Activated CD4-positive, alpha-beta T cell treated with anti-CD3 and anti-CD28 coated beads for 36 hours (primary cell): ENCODE measurements around the gene PSMB1. TPM values are rescaled to one million over a fixed set of nuclear protein-coding genes. Genes with fewer than 3 reads are reported as not detected.
A peak's percentile ranks its signal among the peaks of the same experiment; 100 is the strongest.

Source experiments
- ATAC-seq: fragments of 200-7000 bp; cut with Tn5 transposase; one replicate; pipeline ENCODE4 v1.10.0; 2021; ENCODE audit warnings: mild to moderate bottlenecking, moderate library complexity
- CTCF ChIA-PET: fragments of 350-600 bp; sonication (Branson Sonifier 250); formaldehyde crosslinking; loops from one replicate; lab custom pipeline; 2021; ENCODE audit warnings: antibody characterized with exemption; lab: Charles Lee
- POLR2A ChIA-PET: fragments of 350-600 bp; sonication (Branson Sonifier 250); formaldehyde crosslinking; loops from one replicate; lab custom pipeline; 2021; ENCODE audit warnings: antibody characterized with exemption, inconsistent platforms; lab: Charles Lee
- DNase-seq: peaks from one replicate; pipeline ENCODE4 v3.0.0-alpha.2; 2020
- H3K27ac Mint-ChIP-seq: one replicate; pipeline ENCODE4 v1.8.0; 2021; ENCODE audit warnings: mixed read lengths
- H3K27me3 Mint-ChIP-seq: one replicate; pipeline ENCODE4 v1.8.0; 2021; ENCODE audit warnings: mixed read lengths
- H3K36me3 Mint-ChIP-seq: one replicate; pipeline ENCODE4 v1.8.0; 2021; ENCODE audit warnings: low read depth, mixed read lengths
- H3K4me1 Mint-ChIP-seq: one replicate; pipeline ENCODE4 v1.8.0; 2021; ENCODE audit warnings: mixed read lengths
- H3K4me3 Mint-ChIP-seq: one replicate; pipeline ENCODE4 v1.8.0; 2021; ENCODE audit warnings: mild to moderate bottlenecking, moderate library complexity, mixed read lengths
- H3K9me3 Mint-ChIP-seq: one replicate; pipeline ENCODE4 v1.8.0; 2021; ENCODE audit warnings: low read depth, mixed read lengths
- intact Hi-C, 2 experiments: fragments of 100-400 bp; cut with DNase I in 1 of 2; cut with micrococcal nuclease in 1 of 2; formaldehyde crosslinking; loops; one replicate each; pipeline versions ENCODE4 v1.14.2 to v1.15.1; 2022 to 2024; cut with DNase I, micrococcal nuclease
- total RNA-seq, 2 experiments: library from RNA; stranded (reverse); gene quantifications; one replicate each; pipeline ENCODE4 v1.2.3, GENCODE V29; 2021

Gene PSMB1
- total RNA-seq: 100 to 1,000 TPM; 129 to 245 TPM

GRCh38 chr6:170552765-170553533 lies at the start of gene PSMB1:
Gene PSMB1 (minus strand): TSS chr6:170553307. CDS start chr6:170553242, 65 bp downstream.
- intact Hi-C loops: loop anchor here (1.0 to 10.0 kb wide), 2 partner anchors 248 to 851 kb away; partner anchors contain the start of genes C6orf120 (in 1 of the 2), FAM120B (in 1 of the 2) and WDR27 (in 1 of the 2)
- H3K4me1 Mint-ChIP-seq: peaks cover 34% of the 10 kb centered on the region
- DNase-seq (peak; percentile 90), ATAC-seq (peak; percentile 50)
- ChIA-PET POLR2A (interaction anchor here (0.6 to 1.8 kb wide), 4 partner anchors 15 to 260 kb away, joined by 3 to 5 read pairs (median 4); partner anchors contain the start of gene PDCD2), CTCF (interaction anchor here (1.0 to 1.9 kb wide), 3 partner anchors 10 to 31 kb away, joined by 3 to 7 read pairs (median 4); partner anchors contain the start of gene PDCD2)
- no peak within 1 kb of the TSS for H3K4me3 Mint-ChIP-seq
- no peak within 1 kb of the TSS for H3K27ac Mint-ChIP-seq
- no peaks in the 10 kb centered on the region for H3K27me3 Mint-ChIP-seq
- H3K36me3 Mint-ChIP-seq: peaks cover 37% of the 10 kb centered on the region
- H3K9me3 Mint-ChIP-seq: no peaks in the 10 kb centered on the region

GRCh38 chr6:170597278-170597677 lies 44.2 kb upstream of the PSMB1 start:
- peaks cover 7% of the 10 kb centered on the region for H3K27me3 Mint-ChIP-seq
- H3K9me3 Mint-ChIP-seq: peaks cover 8% of the 10 kb centered on the region
- H3K4me1 Mint-ChIP-seq: no peaks in the 10 kb centered on the region
- H3K36me3 Mint-ChIP-seq: peaks cover 1% of the 10 kb centered on the region
- ChIA-PET CTCF (no interaction called here), POLR2A (no interaction called here)
- no peak overlapping the region for H3K4me3 Mint-ChIP-seq
- intact Hi-C loops: no loop called here
- no peak for DNase-seq
- H3K27ac Mint-ChIP-seq: no peak overlapping the region
- ATAC-seq: no peak

GRCh38 chr6:170596426-170596825 lies 43.3 kb upstream of the PSMB1 start:
- CTCF ChIA-PET: no interaction called here
- no peak for DNase-seq
- peaks cover 6% of the 10 kb centered on the region for H3K36me3 Mint-ChIP-seq
- no peaks in the 10 kb centered on the region for H3K4me1 Mint-ChIP-seq
- no peak for ATAC-seq
- H3K27ac Mint-ChIP-seq: no peak overlapping the region
- H3K27me3 Mint-ChIP-seq: peaks cover 10% of the 10 kb centered on the region
- H3K4me3 Mint-ChIP-seq: no peak overlapping the region
- H3K9me3 Mint-ChIP-seq: peaks cover 13% of the 10 kb centered on the region
- POLR2A ChIA-PET: no interaction called here
- intact Hi-C loops: no loop called here

- H3K36me3 Mint-ChIP-seq: peaks cover 8% of the 10 kb centered on the region
- no peak overlapping the region for H3K27ac Mint-ChIP-seq
- ATAC-seq (no peak), DNase-seq (no peak)
- H3K4me1 Mint-ChIP-seq: no peaks in the 10 kb centered on the region
- peaks cover 17% of the 10 kb centered on the region for H3K9me3 Mint-ChIP-seq
- intact Hi-C loops: no loop called here
- no peak overlapping the region for H3K4me3 Mint-ChIP-seq
- POLR2A ChIA-PET: no interaction called here
- H3K27me3 Mint-ChIP-seq: peaks cover 12% of the 10 kb centered on the region
- CTCF ChIA-PET: interaction anchor here (1.0 kb wide), 1 partner anchor 23 kb away, joined by 3 read pairs; no protein-coding TSS in a partner anchor
Measured at GRCh38 chr6:170590725-170591124, 37.6 kb upstream of the PSMB1 start.

- ATAC-seq (no peak), DNase-seq (no peak)
- Mint-ChIP-seq H3K4me3 (peak overlapping the region; percentile 91), H3K4me1 (peaks cover 30% of the 10 kb centered on the region), H3K27me3 (no peaks in the 10 kb centered on the region), H3K27ac (peak overlapping the region; percentile 95), H3K9me3 (no peaks in the 10 kb centered on the region), H3K36me3 (peaks cover 35% of the 10 kb centered on the region)
- ChIA-PET CTCF (interaction anchor here (1.1 to 1.9 kb wide), 3 partner anchors 11 to 33 kb away, joined by 3 to 10 read pairs (median 9); no protein-coding TSS in a partner anchor), POLR2A (interaction anchor here (1.7 kb wide), 1 partner anchor 33 kb away, joined by 5 read pairs; no protein-coding TSS in a partner anchor)
- intact Hi-C loops: loop anchor here (1.0 kb wide), 4 partner anchors 31 to 883 kb away; partner anchors contain the start of genes FAM120B (in 2 of the 2), TBP (in 2 of the 2), C6orf120 (in 1 of the 2) and DYNLT2 (in 1 of the 2)
Measured at GRCh38 chr6:170584954-170585498, 31.9 kb upstream of the PSMB1 start.

- intact Hi-C loops: loop anchor here (1.0 kb wide), 4 partner anchors 30 to 882 kb away; partner anchors contain the start of genes FAM120B (in 2 of the 2), TBP (in 2 of the 2), C6orf120 (in 1 of the 2) and DYNLT2 (in 1 of the 2)
- ATAC-seq: peak; percentile 96
Measured at GRCh38 chr6:170584181-170584953, 31.3 kb upstream of the PSMB1 start, which contains the start of gene PDCD2. Gene PDCD2 (minus strand): TSS chr6:170584637. CDS start chr6:170584581, 56 bp downstream.

GRCh38 chr6:170583756-170584180 lies 30.7 kb upstream of the PSMB1 start:
- no peak for DNase-seq
- Mint-ChIP-seq H3K27ac (peak overlapping the region; percentile 93), H3K4me3 (peak overlapping the region; percentile 91), H3K27me3 (no peaks in the 10 kb centered on the region), H3K4me1 (peaks cover 30% of the 10 kb centered on the region), H3K36me3 (peaks cover 46% of the 10 kb centered on the region), H3K9me3 (no peaks in the 10 kb centered on the region)
- ChIA-PET POLR2A (interaction anchor here (1.7 kb wide), 1 partner anchor 32 kb away, joined by 5 read pairs; no protein-coding TSS in a partner anchor), CTCF (interaction anchor here (0.8 to 1.9 kb wide), 7 partner anchors 10 to 41 kb away, joined by 3 to 10 read pairs (median 4); partner anchors contain the start of gene PSMB1)
- intact Hi-C loops: loop anchor here (1.0 kb wide), 4 partner anchors 29 to 881 kb away; partner anchors contain the start of genes FAM120B (in 2 of the 2), TBP (in 2 of the 2), C6orf120 (in 1 of the 2) and DYNLT2 (in 1 of the 2)
- ATAC-seq: no peak

More at GRCh38 chr6:170584181-170584953, 31.3 kb upstream of the PSMB1 start, which contains the start of gene PDCD2:
- ChIA-PET POLR2A (interaction anchor here (1.7 kb wide), 1 partner anchor 32 kb away, joined by 5 read pairs; no protein-coding TSS in a partner anchor), CTCF (interaction anchor here (0.8 to 1.9 kb wide), 7 partner anchors 10 to 41 kb away, joined by 3 to 10 read pairs (median 4); partner anchors contain the start of gene PSMB1)
- H3K27me3 Mint-ChIP-seq: no peaks in the 10 kb centered on the region
- no peaks in the 10 kb centered on the region for H3K9me3 Mint-ChIP-seq
- peak within 1 kb of the TSS; percentile 95 for H3K27ac Mint-ChIP-seq
- peak within 1 kb of the TSS; percentile 91 for H3K4me3 Mint-ChIP-seq
- peaks cover 30% of the 10 kb centered on the region for H3K4me1 Mint-ChIP-seq
- peaks cover 40% of the 10 kb centered on the region for H3K36me3 Mint-ChIP-seq
- peak; percentile 96 for DNase-seq

GRCh38 chr6:170578909-170579308 lies 25.8 kb upstream of the PSMB1 start:
- no peaks in the 10 kb centered on the region for H3K9me3 Mint-ChIP-seq
- peaks cover 24% of the 10 kb centered on the region for H3K4me1 Mint-ChIP-seq
- intact Hi-C loops: no loop called here
- ATAC-seq (no peak), DNase-seq (no peak)
- peaks cover 55% of the 10 kb centered on the region for H3K36me3 Mint-ChIP-seq
- H3K27ac Mint-ChIP-seq: peak overlapping the region; percentile 7
- ChIA-PET POLR2A (no interaction called here), CTCF (no interaction called here)
- no peaks in the 10 kb centered on the region for H3K27me3 Mint-ChIP-seq
- no peak overlapping the region for H3K4me3 Mint-ChIP-seq

- no peaks in the 10 kb centered on the region for H3K27me3 Mint-ChIP-seq
Measured at GRCh38 chr6:170575250-170575649, 22.1 kb upstream of the PSMB1 start.

More at GRCh38 chr6:170575250-170575649, 22.1 kb upstream of the PSMB1 start:
- ATAC-seq (no peak), DNase-seq (no peak)
- H3K4me1 Mint-ChIP-seq: no peaks in the 10 kb centered on the region
- peak overlapping the region; percentile 13 for H3K27ac Mint-ChIP-seq
- ChIA-PET POLR2A (interaction anchor here (0.8 kb wide), 1 partner anchor 23 kb away, joined by 3 read pairs; no protein-coding TSS in a partner anchor), CTCF (interaction anchor here (1.0 to 2.1 kb wide), 5 partner anchors 9 to 694 kb away, joined by 3 to 10 read pairs (median 4); partner anchors contain the start of gene PDCD2)
- peaks cover 37% of the 10 kb centered on the region for H3K36me3 Mint-ChIP-seq
- no peak overlapping the region for H3K4me3 Mint-ChIP-seq
- H3K9me3 Mint-ChIP-seq: no peaks in the 10 kb centered on the region
- intact Hi-C loops: no loop called here
